HL-60 (cell line): Measurements from ENCODE around the gene PRKAG2.

Experiments used
- DNase-seq, 2 experiments: peaks; one replicate each; pipeline ENCODE4 v3.0.0-alpha.2; 2010 to 2020; ENCODE audit warnings: low read depth in 1 of 2, low spot score in 1 of 2
- H3K27ac ChIP-seq: fragments of 250-450 bp; sonication (Bioruptor Pico); replicated peaks from 2 replicates; pipeline ENCODE4 v1.5.1; 2020; ENCODE audit warnings: mild to moderate bottlenecking, moderate library complexity
- H3K27me3 ChIP-seq: fragments of 250-450 bp; sonication (Bioruptor Pico); 2 replicates; pipeline ENCODE4 v1.5.1; 2021; ENCODE audit warnings: mild to moderate bottlenecking, moderate library complexity; ENCODE audit not compliant: insufficient read depth, poor library complexity, severe bottlenecking
- H3K4me3 ChIP-seq: replicated peaks from 2 replicates; pipeline ENCODE4 v1.5.1; 2011; ENCODE audit warnings: mild to moderate bottlenecking, control low read depth, low read length; ENCODE audit not compliant: insufficient read depth
- GABPA ChIP-seq: IDR thresholded peaks from 2 replicates; pipeline ENCODE4 v1.6.1; 2012; ENCODE audit warnings: low read depth
- POLR2AphosphoS5 ChIP-seq: IDR thresholded peaks from 2 replicates; pipeline ENCODE4 v1.6.1; 2012; ENCODE audit warnings: low read depth
- SPI1 ChIP-seq: IDR thresholded peaks from 2 replicates; pipeline ENCODE4 v1.6.1; 2012; ENCODE audit warnings: low read depth, mild to moderate bottlenecking, borderline replicate concordance
- TF ChIP-seq, protein P1 (sequence below): IDR thresholded peaks from one replicate; pipeline ENCODE4 v1.5.1; 2011; ENCODE audit warnings: low read length, control low read depth, inconsistent platforms; ENCODE audit not compliant: insufficient read depth
- TF ChIP-seq, protein P2 (sequence below): IDR thresholded peaks from 2 replicates; pipeline ENCODE4 v1.6.1; 2012; ENCODE audit warnings: low read depth; ENCODE audit not compliant: insufficient replicate concordance

The PRKAG2 gene

DNA sequence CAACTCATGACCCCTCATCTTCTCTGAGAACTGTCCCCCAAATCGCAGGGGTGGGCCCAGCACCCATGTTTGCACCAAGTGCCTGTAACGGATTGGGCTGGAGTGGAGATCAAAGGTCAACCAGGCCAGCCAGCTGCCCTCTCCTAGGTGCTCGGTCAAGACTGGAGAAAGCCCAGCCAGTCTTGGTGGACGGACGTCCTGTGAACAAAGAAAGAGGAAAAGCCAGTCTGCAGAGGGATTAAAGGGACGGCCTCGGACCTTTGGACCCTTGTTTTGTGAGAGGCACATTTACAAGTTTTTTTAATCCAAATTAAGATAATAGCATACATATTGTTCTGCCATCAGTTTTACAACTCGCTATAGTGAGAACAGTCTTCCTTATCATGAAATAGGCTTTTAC is 47.6 kb upstream of the PRKAG2 start:
- no peak for DNase-seq
- Histone ChIP-seq H3K27ac (peak overlapping the region; percentile 81), H3K4me3 (no peak overlapping the region), H3K27me3 (no peaks in the 10 kb centered on the region)
- TF ChIP-seq POLR2AphosphoS5 (no peak), SPI1 (no peak), GABPA (no peak)
- TF ChIP-seq, protein P1, sequence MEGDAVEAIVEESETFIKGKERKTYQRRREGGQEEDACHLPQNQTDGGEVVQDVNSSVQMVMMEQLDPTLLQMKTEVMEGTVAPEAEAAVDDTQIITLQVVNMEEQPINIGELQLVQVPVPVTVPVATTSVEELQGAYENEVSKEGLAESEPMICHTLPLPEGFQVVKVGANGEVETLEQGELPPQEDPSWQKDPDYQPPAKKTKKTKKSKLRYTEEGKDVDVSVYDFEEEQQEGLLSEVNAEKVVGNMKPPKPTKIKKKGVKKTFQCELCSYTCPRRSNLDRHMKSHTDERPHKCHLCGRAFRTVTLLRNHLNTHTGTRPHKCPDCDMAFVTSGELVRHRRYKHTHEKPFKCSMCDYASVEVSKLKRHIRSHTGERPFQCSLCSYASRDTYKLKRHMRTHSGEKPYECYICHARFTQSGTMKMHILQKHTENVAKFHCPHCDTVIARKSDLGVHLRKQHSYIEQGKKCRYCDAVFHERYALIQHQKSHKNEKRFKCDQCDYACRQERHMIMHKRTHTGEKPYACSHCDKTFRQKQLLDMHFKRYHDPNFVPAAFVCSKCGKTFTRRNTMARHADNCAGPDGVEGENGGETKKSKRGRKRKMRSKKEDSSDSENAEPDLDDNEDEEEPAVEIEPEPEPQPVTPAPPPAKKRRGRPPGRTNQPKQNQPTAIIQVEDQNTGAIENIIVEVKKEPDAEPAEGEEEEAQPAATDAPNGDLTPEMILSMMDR: no peak
- TF ChIP-seq, protein P2, sequence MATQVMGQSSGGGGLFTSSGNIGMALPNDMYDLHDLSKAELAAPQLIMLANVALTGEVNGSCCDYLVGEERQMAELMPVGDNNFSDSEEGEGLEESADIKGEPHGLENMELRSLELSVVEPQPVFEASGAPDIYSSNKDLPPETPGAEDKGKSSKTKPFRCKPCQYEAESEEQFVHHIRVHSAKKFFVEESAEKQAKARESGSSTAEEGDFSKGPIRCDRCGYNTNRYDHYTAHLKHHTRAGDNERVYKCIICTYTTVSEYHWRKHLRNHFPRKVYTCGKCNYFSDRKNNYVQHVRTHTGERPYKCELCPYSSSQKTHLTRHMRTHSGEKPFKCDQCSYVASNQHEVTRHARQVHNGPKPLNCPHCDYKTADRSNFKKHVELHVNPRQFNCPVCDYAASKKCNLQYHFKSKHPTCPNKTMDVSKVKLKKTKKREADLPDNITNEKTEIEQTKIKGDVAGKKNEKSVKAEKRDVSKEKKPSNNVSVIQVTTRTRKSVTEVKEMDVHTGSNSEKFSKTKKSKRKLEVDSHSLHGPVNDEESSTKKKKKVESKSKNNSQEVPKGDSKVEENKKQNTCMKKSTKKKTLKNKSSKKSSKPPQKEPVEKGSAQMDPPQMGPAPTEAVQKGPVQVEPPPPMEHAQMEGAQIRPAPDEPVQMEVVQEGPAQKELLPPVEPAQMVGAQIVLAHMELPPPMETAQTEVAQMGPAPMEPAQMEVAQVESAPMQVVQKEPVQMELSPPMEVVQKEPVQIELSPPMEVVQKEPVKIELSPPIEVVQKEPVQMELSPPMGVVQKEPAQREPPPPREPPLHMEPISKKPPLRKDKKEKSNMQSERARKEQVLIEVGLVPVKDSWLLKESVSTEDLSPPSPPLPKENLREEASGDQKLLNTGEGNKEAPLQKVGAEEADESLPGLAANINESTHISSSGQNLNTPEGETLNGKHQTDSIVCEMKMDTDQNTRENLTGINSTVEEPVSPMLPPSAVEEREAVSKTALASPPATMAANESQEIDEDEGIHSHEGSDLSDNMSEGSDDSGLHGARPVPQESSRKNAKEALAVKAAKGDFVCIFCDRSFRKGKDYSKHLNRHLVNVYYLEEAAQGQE: no peak

DNA sequence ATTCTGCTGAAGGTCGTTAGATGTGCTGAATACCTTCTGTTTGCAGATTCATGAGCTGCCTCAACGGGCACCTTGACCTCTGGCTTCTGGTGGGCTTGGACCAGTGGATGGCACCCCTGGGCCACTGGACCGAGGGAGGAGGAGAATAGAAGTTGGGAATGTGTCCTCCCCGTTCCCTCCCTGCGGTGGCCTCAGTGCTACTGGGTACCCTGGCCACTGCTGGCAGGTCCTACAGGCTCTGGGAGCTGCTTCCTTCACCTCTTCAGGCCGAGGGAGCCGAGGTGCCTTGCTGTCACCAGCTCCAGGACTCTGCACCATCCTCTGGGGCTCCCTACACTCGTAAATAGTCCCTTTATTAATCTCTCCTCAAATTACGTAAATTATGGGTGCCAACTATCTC is 47.1 kb upstream of the PRKAG2 start:
- Histone ChIP-seq H3K4me3 (no peak overlapping the region), H3K27ac (peak overlapping the region; percentile 80), H3K27me3 (no peaks in the 10 kb centered on the region)
- TF ChIP-seq, protein P1: no peak
- TF ChIP-seq, protein P2: no peak
- no peak for TF ChIP-seq POLR2AphosphoS5
- DNase-seq: no peak

DNA sequence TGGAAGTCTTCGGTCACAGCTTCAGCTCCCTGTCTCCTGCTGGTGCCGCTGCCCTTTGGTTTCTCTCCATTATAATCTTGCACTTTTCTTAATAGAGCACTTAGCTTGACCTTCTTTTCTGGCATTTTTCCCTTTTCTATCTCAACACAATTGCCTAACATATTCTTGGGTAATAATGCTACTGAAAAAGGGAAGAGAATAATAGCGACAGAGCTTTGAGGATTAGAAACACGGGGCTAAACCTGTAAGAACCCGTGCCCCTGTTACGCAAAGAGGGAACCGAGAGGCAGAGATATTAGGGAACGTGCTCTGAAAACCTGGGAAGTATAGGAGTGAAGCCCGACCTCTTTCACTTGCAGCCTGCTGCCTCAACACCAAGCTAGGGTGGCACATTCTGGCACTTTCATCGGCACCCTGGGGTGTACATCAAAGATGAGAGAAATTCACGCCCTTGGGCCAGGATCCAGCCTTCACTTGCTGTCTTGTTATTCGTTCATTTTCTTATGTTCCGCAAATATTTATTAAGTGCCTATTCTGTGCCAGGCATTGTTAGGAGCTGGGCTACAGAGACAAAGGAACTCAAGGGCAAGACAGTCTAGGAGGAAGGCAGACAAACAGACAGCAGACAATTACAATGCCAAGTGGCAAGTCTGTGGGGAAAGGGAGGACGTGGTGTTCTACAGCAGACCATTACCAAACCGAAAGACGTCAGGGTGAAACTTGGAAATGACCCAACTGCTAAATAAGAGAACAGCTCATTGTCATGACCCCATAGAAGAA is 46.4 kb upstream of the PRKAG2 start:
- DNase-seq: peak; percentile 85 to 92
- Histone ChIP-seq H3K27ac (peak overlapping the region; percentile 80), H3K27me3 (no peaks in the 10 kb centered on the region), H3K4me3 (peak overlapping the region; percentile 12; the same call in 1 of the 2 replicates)
- TF ChIP-seq GABPA (no peak), POLR2AphosphoS5 (peak; percentile 51; the same call in 1 of the 2 replicates), SPI1 (peak; percentile 95)
- TF ChIP-seq, protein P1: no peak
- TF ChIP-seq, protein P2: peak; percentile 21
